Activated T-helper 17 cell treated with anti-CD3 and anti-CD28 coated beads, Interleukin-2, amount 50 U/mL, for 72 hours (primary cell): ENCODE measurements around the gene OBP2A. TPM values are rescaled to one million over a fixed set of nuclear protein-coding genes. Genes with fewer than 3 reads are reported as not detected.
A peak's percentile ranks its signal among the peaks of the same experiment; 100 is the strongest.
"Not testable (repeated sequence)": the region's sequence is repeated elsewhere in the genome, so short reads cannot be mapped to it uniquely, and the experiment has no call there.

Experiments used
- ATAC-seq: fragments of 150-1000 bp; cut with Tn5 transposase; replicated peaks from 2 replicates; pipeline ENCODE4 v1.10.0; 2021; ENCODE audit warnings: mild to moderate bottlenecking, moderate library complexity
- H3K27ac Mint-ChIP-seq: one replicate; pipeline ENCODE4 v1.8.0; 2022; ENCODE audit warnings: mixed read lengths
- H3K27me3 Mint-ChIP-seq: one replicate; pipeline ENCODE4 v1.8.0; 2022; ENCODE audit warnings: mixed read lengths
- H3K36me3 Mint-ChIP-seq: one replicate; pipeline ENCODE4 v1.8.0; 2022; ENCODE audit warnings: low read depth, mild to moderate bottlenecking, mixed read lengths
- H3K4me1 Mint-ChIP-seq: one replicate; pipeline ENCODE4 v1.8.0; 2022; ENCODE audit warnings: mixed read lengths
- H3K4me3 Mint-ChIP-seq: one replicate; pipeline ENCODE4 v1.8.0; 2022; ENCODE audit warnings: mild to moderate bottlenecking, mixed read lengths
- H3K9me3 Mint-ChIP-seq: one replicate; pipeline ENCODE4 v1.8.0; 2022; ENCODE audit warnings: mixed read lengths
- total RNA-seq, 2 donors: library from RNA; stranded (reverse); gene quantifications; one replicate each; pipeline ENCODE4 v1.2.3, GENCODE V29; 2022

The OBP2A gene
- total RNA-seq, 2 donors from 2014 or later, result not detected

GRCh38 chr9:135531096-135531495 lies 14.8 kb upstream of the OBP2A start:
- Mint-ChIP-seq H3K36me3 (no peaks in the 10 kb centered on the region), H3K4me1 (no peaks in the 10 kb centered on the region), H3K27ac (no peak overlapping the region), H3K9me3 (no peaks in the 10 kb centered on the region), H3K4me3 (no peak overlapping the region), H3K27me3 (peaks cover 19% of the 10 kb centered on the region)
- no peak for ATAC-seq

DNA sequence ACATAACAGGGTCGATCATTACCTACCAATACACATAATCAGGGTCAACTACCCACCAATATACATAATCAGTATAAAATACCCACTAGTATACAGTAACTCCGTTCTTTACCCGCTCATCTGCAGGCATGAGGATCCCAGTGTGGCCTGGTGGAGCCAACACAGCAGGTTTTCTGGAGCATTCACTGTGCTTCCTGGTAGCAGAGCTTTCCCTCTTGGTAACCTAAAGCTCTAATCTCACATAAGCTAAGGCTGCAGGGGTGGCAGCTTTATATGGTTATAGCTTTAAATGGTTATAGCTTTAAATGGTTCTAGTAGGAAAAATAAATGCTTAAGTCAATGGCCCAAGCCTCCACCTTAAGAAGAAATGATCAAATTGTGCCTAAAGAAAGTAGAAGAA lies 12.8 kb upstream of the OBP2A start:
- no peak overlapping the region for H3K27ac Mint-ChIP-seq
- no peaks in the 10 kb centered on the region for H3K36me3 Mint-ChIP-seq
- ATAC-seq, result no peak
- H3K4me1 Mint-ChIP-seq, result no peaks in the 10 kb centered on the region
- peaks cover 31% of the 10 kb centered on the region for H3K27me3 Mint-ChIP-seq
- H3K4me3 Mint-ChIP-seq, result no peak overlapping the region
- H3K9me3 Mint-ChIP-seq, result no peaks in the 10 kb centered on the region

DNA sequence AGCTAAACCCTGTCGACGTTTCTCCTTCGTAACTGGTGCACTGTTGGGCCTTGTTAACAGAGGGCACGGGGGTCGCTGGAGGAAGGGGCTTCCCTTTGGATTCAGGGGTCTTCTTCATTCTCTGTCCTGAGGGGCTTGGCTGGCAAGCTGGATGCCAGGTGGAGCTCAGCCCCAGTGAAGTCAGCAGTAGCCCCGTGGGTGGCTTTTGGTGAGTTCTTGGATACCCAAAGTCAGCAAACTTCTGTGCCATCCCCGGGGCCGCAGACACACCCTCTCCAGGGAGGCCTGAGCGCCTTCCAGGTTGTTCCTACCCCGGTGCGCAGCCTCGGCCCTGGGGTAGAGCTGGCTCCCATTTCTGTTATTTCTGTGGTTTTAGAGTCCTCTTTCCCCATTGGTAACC lies 12.3 kb upstream of the OBP2A start:
- no peak for ATAC-seq
- no peaks in the 10 kb centered on the region for H3K4me1 Mint-ChIP-seq
- H3K9me3 Mint-ChIP-seq, result no peaks in the 10 kb centered on the region
- H3K4me3 Mint-ChIP-seq, result no peak overlapping the region
- H3K27ac Mint-ChIP-seq, result no peak overlapping the region
- no peaks in the 10 kb centered on the region for H3K36me3 Mint-ChIP-seq
- H3K27me3 Mint-ChIP-seq, result peaks cover 37% of the 10 kb centered on the region

GRCh38 chr9:135534192-135534711 lies 11.7 kb upstream of the OBP2A start:
- H3K27ac Mint-ChIP-seq, H3K4me3 Mint-ChIP-seq, H3K36me3 Mint-ChIP-seq, H3K9me3 Mint-ChIP-seq, H3K4me1 Mint-ChIP-seq, ATAC-seq: not testable (repeated sequence)
- H3K27me3 Mint-ChIP-seq, result peaks cover 40% of the 10 kb centered on the region

- H3K36me3 Mint-ChIP-seq, H3K9me3 Mint-ChIP-seq, H3K4me1 Mint-ChIP-seq, H3K27ac Mint-ChIP-seq, ATAC-seq, H3K4me3 Mint-ChIP-seq: not testable (repeated sequence)
- peaks cover 44% of the 10 kb centered on the region for H3K27me3 Mint-ChIP-seq
Measured at GRCh38 chr9:135534826-135535225, 11.1 kb upstream of the OBP2A start.

DNA sequence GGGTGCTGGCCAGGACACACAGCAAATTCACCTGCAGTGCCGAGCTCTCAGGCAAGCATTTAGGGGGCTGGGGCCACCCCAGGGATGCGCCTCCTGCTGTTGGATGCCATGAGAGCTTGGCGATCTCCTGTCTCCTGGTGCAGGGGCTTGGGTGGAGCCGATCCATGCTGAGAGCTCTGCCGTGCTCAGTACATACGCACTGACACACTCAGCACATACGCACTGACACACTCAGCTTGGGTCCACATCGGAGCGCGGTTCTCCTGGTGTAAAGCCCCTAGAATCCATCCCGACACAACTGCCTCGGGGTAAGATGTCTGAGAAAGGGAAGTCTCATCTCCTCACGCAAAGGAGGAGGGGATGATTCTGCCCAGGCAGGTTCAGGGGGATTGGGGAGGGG lies 10.3 kb upstream of the OBP2A start:
- H3K4me1 Mint-ChIP-seq, H3K36me3 Mint-ChIP-seq, ATAC-seq, H3K27ac Mint-ChIP-seq, H3K9me3 Mint-ChIP-seq, H3K4me3 Mint-ChIP-seq: not testable (repeated sequence)
- H3K27me3 Mint-ChIP-seq, result peaks cover 51% of the 10 kb centered on the region

DNA sequence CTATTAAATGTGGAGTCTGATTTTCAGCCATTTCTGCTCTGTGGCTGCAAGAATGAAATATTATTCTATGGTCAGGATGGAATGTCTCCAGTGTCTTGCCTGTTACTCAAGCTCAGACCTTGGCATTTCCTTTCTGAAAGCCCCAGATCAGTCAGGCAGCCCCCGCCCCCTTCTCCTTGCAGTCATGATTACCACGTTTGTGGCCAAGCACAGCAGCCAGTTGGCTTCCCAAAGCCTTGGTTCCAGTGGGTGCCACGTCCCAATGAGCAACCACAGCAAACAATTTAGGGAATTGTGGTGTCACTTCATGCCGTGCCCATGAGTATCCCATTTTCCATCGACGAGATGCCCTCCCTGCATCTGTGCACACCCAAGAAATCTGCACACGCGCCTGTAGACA lies 9.7 kb upstream of the OBP2A start:
- H3K27ac Mint-ChIP-seq, result no peak overlapping the region
- peak; percentile 59 for ATAC-seq
- no peaks in the 10 kb centered on the region for H3K9me3 Mint-ChIP-seq
- no peaks in the 10 kb centered on the region for H3K4me1 Mint-ChIP-seq
- no peaks in the 10 kb centered on the region for H3K36me3 Mint-ChIP-seq
- H3K4me3 Mint-ChIP-seq, result no peak overlapping the region
- H3K27me3 Mint-ChIP-seq, result peaks cover 51% of the 10 kb centered on the region

- H3K27ac Mint-ChIP-seq, H3K9me3 Mint-ChIP-seq, H3K4me3 Mint-ChIP-seq, ATAC-seq, H3K4me1 Mint-ChIP-seq, H3K36me3 Mint-ChIP-seq: not testable (repeated sequence)
- H3K27me3 Mint-ChIP-seq, result peaks cover 33% of the 10 kb centered on the region
Measured at GRCh38 chr9:135543262-135543894, 2.5 kb upstream of the OBP2A start.

DNA sequence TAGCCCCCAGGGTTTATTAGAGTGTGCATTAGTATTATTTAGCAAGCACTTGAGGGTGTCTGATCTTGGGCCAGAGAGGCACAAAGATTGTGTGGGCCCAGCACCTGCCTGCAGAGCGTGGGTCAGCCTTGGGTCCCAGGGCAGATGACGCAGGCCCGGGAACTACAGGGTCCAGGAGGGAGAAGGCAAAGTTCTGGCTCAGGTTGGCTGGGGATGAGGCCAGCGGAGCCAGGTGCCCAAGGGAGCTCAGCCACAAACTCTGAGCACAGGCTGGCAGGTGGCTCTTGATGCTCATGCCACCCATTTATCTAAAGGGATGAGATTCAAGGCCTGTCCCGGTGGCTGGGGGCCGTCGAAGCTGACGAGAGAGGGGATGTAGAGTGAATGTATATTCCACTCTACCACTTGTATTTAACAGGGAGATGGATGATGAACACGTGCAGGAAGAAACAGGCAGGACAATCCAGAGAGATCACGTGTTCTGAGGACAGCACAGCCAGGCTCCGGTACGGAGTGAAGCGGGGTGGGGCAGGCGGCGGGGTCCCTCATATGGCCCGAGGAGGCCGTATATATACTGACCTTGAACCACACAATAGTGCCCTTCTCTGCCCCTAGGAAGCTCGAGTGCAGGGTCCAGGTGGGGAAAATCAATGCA lies 818 bp upstream of the OBP2A start:
- Mint-ChIP-seq H3K27me3 (peaks cover 20% of the 10 kb centered on the region), H3K4me3 (no peak overlapping the region)

GRCh38 chr9:135546792-135547617 lies 1.1 kb downstream of the OBP2A start:
- H3K36me3 Mint-ChIP-seq, H3K4me1 Mint-ChIP-seq, ATAC-seq, H3K27ac Mint-ChIP-seq, H3K9me3 Mint-ChIP-seq, H3K4me3 Mint-ChIP-seq: not testable (repeated sequence)
- peaks cover 20% of the 10 kb centered on the region for H3K27me3 Mint-ChIP-seq

More for the DNA sequence above, 818 bp upstream of the OBP2A start:
- Mint-ChIP-seq H3K27ac (no peak overlapping the region), H3K4me1 (no peaks in the 10 kb centered on the region), H3K9me3 (no peaks in the 10 kb centered on the region), H3K36me3 (no peaks in the 10 kb centered on the region)
- no peak for ATAC-seq

DNA sequence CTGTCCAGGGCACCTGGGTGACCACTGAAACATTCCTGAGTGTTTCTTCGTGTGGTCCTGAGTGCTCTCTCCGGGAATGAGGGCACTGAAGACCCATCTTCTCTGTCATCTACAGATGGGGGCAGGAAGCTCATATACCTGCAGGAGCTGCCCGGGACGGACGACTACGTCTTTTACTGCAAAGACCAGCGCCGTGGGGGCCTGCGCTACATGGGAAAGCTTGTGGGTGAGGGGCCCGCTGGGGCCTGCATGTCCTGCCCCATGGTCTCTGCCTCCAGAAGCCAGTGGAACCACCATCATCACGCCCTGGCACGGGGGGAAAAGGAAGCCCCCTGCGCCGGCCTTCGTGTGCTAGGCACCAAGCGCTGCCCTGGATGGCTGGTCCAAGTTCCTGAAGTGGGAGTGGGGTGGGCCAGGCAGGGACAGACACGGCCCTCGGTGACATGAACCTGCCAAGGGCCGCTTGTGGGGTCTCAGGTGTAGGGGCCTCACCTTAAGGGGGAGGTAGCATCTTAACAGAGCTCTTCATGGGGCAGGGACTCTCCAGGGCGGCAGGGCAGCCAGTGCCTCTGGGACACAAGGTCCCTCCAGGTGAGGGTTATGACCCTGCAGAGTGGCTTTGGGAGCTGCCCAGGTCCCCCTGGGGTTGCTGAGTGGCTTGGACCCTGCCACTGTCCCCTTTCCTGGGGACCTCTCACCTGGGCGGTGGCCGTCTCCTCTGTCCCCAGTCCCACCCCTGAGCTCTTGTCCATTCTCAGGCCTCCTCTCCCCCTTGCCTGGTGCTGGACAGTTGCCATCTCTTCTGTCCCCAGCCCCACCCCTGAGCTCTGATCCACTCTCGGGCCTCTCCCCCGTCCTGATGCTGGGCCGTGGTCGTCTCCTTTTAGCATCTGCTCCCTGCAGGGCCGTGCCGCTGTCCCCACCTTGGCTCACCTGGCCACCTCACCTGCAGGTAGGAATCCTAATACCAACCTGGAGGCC lies 2.1 kb downstream of the OBP2A start:
- Mint-ChIP-seq H3K4me1 (no peaks in the 10 kb centered on the region), H3K36me3 (no peaks in the 10 kb centered on the region), H3K4me3 (no peak overlapping the region), H3K27ac (no peak overlapping the region), H3K27me3 (peaks cover 12% of the 10 kb centered on the region), H3K9me3 (no peaks in the 10 kb centered on the region)
- ATAC-seq, result no peak

GRCh38 chr9:135549478-135550343 lies 3.8 kb downstream of the OBP2A start:
- H3K27ac Mint-ChIP-seq, H3K4me3 Mint-ChIP-seq, H3K4me1 Mint-ChIP-seq, H3K36me3 Mint-ChIP-seq, H3K27me3 Mint-ChIP-seq, H3K9me3 Mint-ChIP-seq, ATAC-seq: not testable (repeated sequence)

- Mint-ChIP-seq H3K9me3 (no peaks in the 10 kb centered on the region), H3K27me3 (peaks cover 4% of the 10 kb centered on the region), H3K4me3 (no peak overlapping the region), H3K36me3 (no peaks in the 10 kb centered on the region), H3K4me1 (no peaks in the 10 kb centered on the region), H3K27ac (no peak overlapping the region)
- ATAC-seq, result no peak
Measured at GRCh38 chr9:135550344-135550918, 4.5 kb downstream of the OBP2A start.
